T-helper 2 cell treated with Interferon-gamma antibody and Interleukin-4, amounts not matched to agents 5 μg/mL and 100 μg/mL, for 36 hours (primary cell): Measurements from ENCODE around the gene MAP3K14.
"Not testable (repeated sequence)": the region's sequence is repeated elsewhere in the genome, so short reads cannot be mapped to it uniquely, and the experiment has no call there.

Source experiments
- DNase-seq: peaks from one replicate; pipeline ENCODE4 v3.0.0; 2021; ENCODE audit warnings: low spot score
- H3K27ac Mint-ChIP-seq: one replicate; pipeline ENCODE4 v1.8.0; 2021; ENCODE audit warnings: mild to moderate bottlenecking, mixed read lengths
- H3K27me3 Mint-ChIP-seq: one replicate; pipeline ENCODE4 v1.8.0; 2021; ENCODE audit warnings: low read depth, mixed read lengths
- H3K36me3 Mint-ChIP-seq: one replicate; pipeline ENCODE4 v1.8.0; 2021; ENCODE audit warnings: low read depth, mixed read lengths
- H3K4me1 Mint-ChIP-seq: one replicate; pipeline ENCODE4 v1.8.0; 2021; ENCODE audit warnings: low read depth, mixed read lengths
- H3K4me3 Mint-ChIP-seq: one replicate; pipeline ENCODE4 v1.8.0; 2022; ENCODE audit warnings: mild to moderate bottlenecking, moderate library complexity, mixed read lengths
- H3K9me3 Mint-ChIP-seq: one replicate; pipeline ENCODE4 v1.8.0; 2021; ENCODE audit warnings: mixed read lengths

Gene MAP3K14

GRCh38 chr17:45345246-45345553 is 28.4 kb upstream of the MAP3K14 start:
- H3K4me3 Mint-ChIP-seq, result no peak overlapping the region
- peaks cover 15% of the 10 kb centered on the region for H3K27me3 Mint-ChIP-seq
- DNase-seq, result no peak
- H3K4me1 Mint-ChIP-seq, result no peaks in the 10 kb centered on the region
- no peak overlapping the region for H3K27ac Mint-ChIP-seq
- H3K36me3 Mint-ChIP-seq, result no peaks in the 10 kb centered on the region
- no peaks in the 10 kb centered on the region for H3K9me3 Mint-ChIP-seq

- DNase-seq, H3K9me3 Mint-ChIP-seq, H3K4me1 Mint-ChIP-seq, H3K4me3 Mint-ChIP-seq, H3K27ac Mint-ChIP-seq, H3K36me3 Mint-ChIP-seq: not testable (repeated sequence)
- H3K27me3 Mint-ChIP-seq, result peaks cover 10% of the 10 kb centered on the region
These were observed 27.3 kb upstream of the MAP3K14 start for GRCh38 chr17:45343967-45344664.

- no peak overlapping the region for H3K4me3 Mint-ChIP-seq
- H3K27ac Mint-ChIP-seq, result no peak overlapping the region
- no peaks in the 10 kb centered on the region for H3K36me3 Mint-ChIP-seq
- no peaks in the 10 kb centered on the region for H3K9me3 Mint-ChIP-seq
- no peak for DNase-seq
- no peaks in the 10 kb centered on the region for H3K27me3 Mint-ChIP-seq
- H3K4me1 Mint-ChIP-seq, result no peaks in the 10 kb centered on the region
These were observed 26.2 kb upstream of the MAP3K14 start for GRCh38 chr17:45342871-45343526.

- no peaks in the 10 kb centered on the region for H3K9me3 Mint-ChIP-seq
- H3K36me3 Mint-ChIP-seq, result no peaks in the 10 kb centered on the region
- no peak overlapping the region for H3K27ac Mint-ChIP-seq
- no peaks in the 10 kb centered on the region for H3K4me1 Mint-ChIP-seq
- no peaks in the 10 kb centered on the region for H3K27me3 Mint-ChIP-seq
- no peak for DNase-seq
- H3K4me3 Mint-ChIP-seq, result no peak overlapping the region
These were observed 25.5 kb upstream of the MAP3K14 start for GRCh38 chr17:45342306-45342705.

- Mint-ChIP-seq H3K27me3 (no peaks in the 10 kb centered on the region), H3K36me3 (no peaks in the 10 kb centered on the region), H3K27ac (peak overlapping the region; percentile 65), H3K9me3 (no peaks in the 10 kb centered on the region), H3K4me1 (no peaks in the 10 kb centered on the region), H3K4me3 (no peak overlapping the region)
- no peak for DNase-seq
These were observed 24.8 kb upstream of the MAP3K14 start for GRCh38 chr17:45341533-45342158.

GRCh38 chr17:45339646-45340605 is 23.1 kb upstream of the MAP3K14 start:
- Mint-ChIP-seq H3K4me1 (no peaks in the 10 kb centered on the region), H3K9me3 (no peaks in the 10 kb centered on the region), H3K27ac (no peak overlapping the region), H3K27me3 (no peaks in the 10 kb centered on the region), H3K4me3 (no peak overlapping the region), H3K36me3 (no peaks in the 10 kb centered on the region)
- DNase-seq, result no peak

- no peak for DNase-seq
These were observed 22.2 kb upstream of the MAP3K14 start for GRCh38 chr17:45338996-45339535.

GRCh38 chr17:45338023-45338781 is 21.4 kb upstream of the MAP3K14 start:
- Mint-ChIP-seq H3K36me3 (no peaks in the 10 kb centered on the region), H3K4me1 (peaks cover 9% of the 10 kb centered on the region), H3K4me3 (no peak overlapping the region), H3K9me3 (no peaks in the 10 kb centered on the region), H3K27me3 (no peaks in the 10 kb centered on the region), H3K27ac (no peak overlapping the region)
- DNase-seq, result no peak

More at GRCh38 chr17:45338996-45339535, 22.2 kb upstream of the MAP3K14 start:
- no peaks in the 10 kb centered on the region for H3K27me3 Mint-ChIP-seq
- peaks cover 3% of the 10 kb centered on the region for H3K4me1 Mint-ChIP-seq
- H3K9me3 Mint-ChIP-seq, result no peaks in the 10 kb centered on the region
- no peak overlapping the region for H3K4me3 Mint-ChIP-seq
- H3K36me3 Mint-ChIP-seq, result no peaks in the 10 kb centered on the region
- H3K27ac Mint-ChIP-seq, result no peak overlapping the region

- no peak overlapping the region for H3K4me3 Mint-ChIP-seq
- peaks cover 14% of the 10 kb centered on the region for H3K4me1 Mint-ChIP-seq
- H3K27ac Mint-ChIP-seq, result no peak overlapping the region
- H3K36me3 Mint-ChIP-seq, result no peaks in the 10 kb centered on the region
- no peak for DNase-seq
- no peaks in the 10 kb centered on the region for H3K9me3 Mint-ChIP-seq
- H3K27me3 Mint-ChIP-seq, result no peaks in the 10 kb centered on the region
These were observed 19.8 kb upstream of the MAP3K14 start for GRCh38 chr17:45336390-45337182.

GRCh38 chr17:45335721-45336120 is 18.9 kb upstream of the MAP3K14 start:
- H3K4me3 Mint-ChIP-seq, result no peak overlapping the region

GRCh38 chr17:45334701-45335677 is 18.2 kb upstream of the MAP3K14 start:
- DNase-seq, result no peak
- Mint-ChIP-seq H3K36me3 (no peaks in the 10 kb centered on the region), H3K27ac (no peak overlapping the region), H3K4me1 (peaks cover 14% of the 10 kb centered on the region), H3K27me3 (no peaks in the 10 kb centered on the region), H3K4me3 (no peak overlapping the region), H3K9me3 (no peaks in the 10 kb centered on the region)

More at GRCh38 chr17:45335721-45336120, 18.9 kb upstream of the MAP3K14 start:
- H3K4me1 Mint-ChIP-seq, result peaks cover 14% of the 10 kb centered on the region
- H3K36me3 Mint-ChIP-seq, result no peaks in the 10 kb centered on the region
- H3K9me3 Mint-ChIP-seq, result no peaks in the 10 kb centered on the region
- DNase-seq, result no peak
- H3K27ac Mint-ChIP-seq, result no peak overlapping the region
- H3K27me3 Mint-ChIP-seq, result no peaks in the 10 kb centered on the region

- Mint-ChIP-seq H3K36me3 (no peaks in the 10 kb centered on the region), H3K4me3 (no peak overlapping the region), H3K27me3 (no peaks in the 10 kb centered on the region), H3K4me1 (peaks cover 14% of the 10 kb centered on the region), H3K9me3 (no peaks in the 10 kb centered on the region), H3K27ac (no peak overlapping the region)
- no peak for DNase-seq
These were observed 17.4 kb upstream of the MAP3K14 start for GRCh38 chr17:45334231-45334630.
